HUES48 (cell line): ENCODE measurements around the gene ZNF8.
"Not testable (repeated sequence)": the region's sequence is repeated elsewhere in the genome, so short reads cannot be mapped to it uniquely, and the experiment has no call there.

Source experiments
- H3K27ac ChIP-seq: one replicate; pipeline ENCODE4 v1.7.0; 2013; ENCODE audit warnings: low read depth, low read length, inconsistent platforms
- H3K27me3 ChIP-seq: 2 replicates; pipeline ENCODE4 v1.6.1; 2013; ENCODE audit warnings: mild to moderate bottlenecking, low read length; ENCODE audit not compliant: control insufficient read depth, insufficient read depth
- H3K36me3 ChIP-seq: 2 replicates; pipeline ENCODE4 v1.6.1; 2013; ENCODE audit warnings: low read length; ENCODE audit not compliant: control insufficient read depth, insufficient read depth
- H3K4me1 ChIP-seq: 2 replicates; pipeline ENCODE4 v1.6.1; 2013; ENCODE audit warnings: mild to moderate bottlenecking, low read length; ENCODE audit not compliant: control insufficient read depth, insufficient read depth
- H3K4me3 ChIP-seq: 2 replicates; pipeline ENCODE4 v1.5.1; 2013; ENCODE audit warnings: mild to moderate bottlenecking, low read depth, low read length
- H3K9ac ChIP-seq: 2 replicates; pipeline ENCODE4 v1.6.1; 2013; ENCODE audit warnings: mild to moderate bottlenecking, low read depth, low read length, moderate library complexity
- H3K9me3 ChIP-seq: 2 replicates; pipeline ENCODE4 v1.6.1; 2013; ENCODE audit warnings: low read length; ENCODE audit not compliant: control insufficient read depth, insufficient read depth

The ZNF8 gene

GRCh38 chr19:58278541-58279041, at the start of gene ZNF8:
Gene ZNF8 (plus strand): TSS chr19:58278955. CDS start chr19:58279082, 127 bp downstream.
- peaks cover 8% of the 10 kb centered on the region for H3K4me1 ChIP-seq
- H3K9ac ChIP-seq = peak within 1 kb of the TSS; percentile 96
- H3K9me3 ChIP-seq = no peaks in the 10 kb centered on the region
- H3K4me3 ChIP-seq = peak within 1 kb of the TSS; percentile 91
- H3K36me3 ChIP-seq = peaks cover 27% of the 10 kb centered on the region
- no peaks in the 10 kb centered on the region for H3K27me3 ChIP-seq
- peak within 1 kb of the TSS; percentile 94 for H3K27ac ChIP-seq

GRCh38 chr19:58229255-58229639, 49.5 kb upstream of the ZNF8 start:
- Histone ChIP-seq H3K27ac (peak overlapping the region; percentile 94), H3K9me3 (no peaks in the 10 kb centered on the region), H3K4me1 (peaks cover 11% of the 10 kb centered on the region), H3K36me3 (peaks cover 46% of the 10 kb centered on the region), H3K4me3 (peak overlapping the region; percentile 94), H3K27me3 (no peaks in the 10 kb centered on the region), H3K9ac (peak overlapping the region; percentile 98)

GRCh38 chr19:58237324-58237723, 41.4 kb upstream of the ZNF8 start:
- no peaks in the 10 kb centered on the region; the same call in 1 of the 2 replicates for H3K9me3 ChIP-seq
- H3K9ac ChIP-seq = no peak overlapping the region

GRCh38 chr19:58243351-58243750, 35.4 kb upstream of the ZNF8 start:
- no peak overlapping the region for H3K4me3 ChIP-seq
- no peaks in the 10 kb centered on the region for H3K27me3 ChIP-seq
- peaks cover 89% of the 10 kb centered on the region for H3K36me3 ChIP-seq
- H3K4me1 ChIP-seq = no peaks in the 10 kb centered on the region
- H3K9ac ChIP-seq = no peak overlapping the region
- no peak overlapping the region for H3K27ac ChIP-seq
- peaks cover 39% of the 10 kb centered on the region for H3K9me3 ChIP-seq

More at GRCh38 chr19:58237324-58237723, 41.4 kb upstream of the ZNF8 start:
- Histone ChIP-seq H3K27ac (no peak overlapping the region), H3K27me3 (no peaks in the 10 kb centered on the region), H3K36me3 (peaks cover 86% of the 10 kb centered on the region), H3K4me3 (no peak overlapping the region), H3K4me1 (no peaks in the 10 kb centered on the region)

DNA sequence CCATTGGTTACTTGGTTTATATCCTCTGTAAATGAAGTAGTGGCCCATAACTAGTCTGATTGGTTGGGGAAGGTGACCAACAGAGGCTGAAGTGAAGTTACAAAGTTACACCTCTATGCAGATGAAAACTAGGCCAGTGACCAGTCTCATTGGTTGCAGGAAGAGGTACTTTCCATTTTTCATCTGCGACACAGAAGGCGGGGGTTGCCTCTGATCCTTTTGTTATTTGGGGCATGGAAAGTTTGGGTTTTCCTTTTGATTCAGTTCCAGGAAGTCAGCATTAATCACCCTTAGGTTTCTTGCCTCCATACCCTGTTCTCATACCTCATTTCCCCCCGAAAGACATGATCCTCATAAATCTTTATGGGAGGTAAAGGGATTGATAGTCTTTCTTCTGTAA, 29.9 kb upstream of the ZNF8 start:
- Histone ChIP-seq H3K36me3 (peaks cover 98% of the 10 kb centered on the region), H3K4me1 (no peaks in the 10 kb centered on the region), H3K27me3 (no peaks in the 10 kb centered on the region), H3K27ac (no peak overlapping the region), H3K4me3 (peak overlapping the region; percentile 22; the same call in 1 of the 2 replicates), H3K9me3 (peaks cover 87% of the 10 kb centered on the region), H3K9ac (no peak overlapping the region)

DNA sequence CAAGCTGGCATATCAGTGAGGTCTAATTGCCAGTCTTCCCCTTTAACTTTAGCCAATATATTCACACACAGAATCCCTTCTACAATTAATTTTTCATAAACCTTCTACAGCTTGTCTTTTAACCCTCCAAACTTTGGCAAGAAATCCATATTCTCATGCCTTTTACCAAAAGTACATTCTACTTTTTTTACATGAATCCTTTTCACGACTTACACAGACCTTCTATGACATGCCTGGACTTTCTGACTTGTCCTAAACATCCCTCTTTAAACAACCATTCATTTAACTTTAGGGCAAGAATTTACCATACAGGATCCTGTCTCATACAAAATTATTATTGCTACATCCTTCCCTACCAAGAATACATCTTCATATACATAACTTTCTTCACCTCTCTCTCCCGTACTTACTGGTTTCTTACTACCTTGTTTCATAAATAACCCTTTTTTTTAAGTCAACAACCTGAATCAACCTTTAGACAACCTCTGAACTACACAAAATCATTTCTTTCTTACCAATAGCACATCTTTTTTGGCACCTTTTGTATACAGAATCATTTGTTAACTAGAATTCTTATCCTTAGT, 26.6 kb upstream of the ZNF8 start:
- H3K27me3 ChIP-seq = no peaks in the 10 kb centered on the region
- peaks cover 95% of the 10 kb centered on the region for H3K36me3 ChIP-seq
- no peak overlapping the region for H3K27ac ChIP-seq
- H3K4me1 ChIP-seq = no peaks in the 10 kb centered on the region
- peaks cover 95% of the 10 kb centered on the region for H3K9me3 ChIP-seq
- H3K4me3 ChIP-seq = peak overlapping the region; percentile 42; the same call in 1 of the 2 replicates
- no peak overlapping the region for H3K9ac ChIP-seq

DNA sequence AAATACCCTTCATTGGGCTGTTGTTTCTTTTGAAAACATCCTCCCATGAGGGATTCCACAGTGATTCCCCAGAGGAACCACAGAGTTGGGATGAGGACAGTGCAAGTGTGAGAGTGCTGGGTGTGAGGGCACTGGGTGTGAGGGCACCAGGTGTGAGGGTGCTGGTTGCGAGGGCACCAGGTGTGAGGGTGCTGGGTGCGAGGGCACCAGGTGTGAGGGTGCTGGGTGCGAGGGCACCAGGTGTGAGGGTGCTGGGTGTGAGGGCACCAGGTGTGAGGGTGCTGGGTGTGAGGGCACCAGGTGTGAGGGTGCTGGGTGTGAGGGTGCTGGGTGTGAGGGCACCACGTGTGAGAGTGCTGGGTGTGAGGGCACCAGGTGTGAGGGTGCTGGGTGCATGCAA, 20.5 kb upstream of the ZNF8 start:
- not testable (repeated sequence) for H3K9ac ChIP-seq, H3K4me1 ChIP-seq, H3K27ac ChIP-seq, H3K27me3 ChIP-seq
- peak overlapping the region; percentile 38; the same call in 1 of the 2 replicates for H3K4me3 ChIP-seq
- H3K36me3 ChIP-seq = peaks cover 95% of the 10 kb centered on the region
- peaks cover 98% of the 10 kb centered on the region for H3K9me3 ChIP-seq

GRCh38 chr19:58261600-58261967, 17.2 kb upstream of the ZNF8 start:
- Histone ChIP-seq H3K4me3 (peak overlapping the region; percentile 36; the same call in 1 of the 2 replicates), H3K27ac (no peak overlapping the region), H3K36me3 (peaks cover 87% of the 10 kb centered on the region), H3K9ac (no peak overlapping the region), H3K9me3 (peaks cover 98% of the 10 kb centered on the region), H3K27me3 (no peaks in the 10 kb centered on the region), H3K4me1 (no peaks in the 10 kb centered on the region)

GRCh38 chr19:58261968-58262921, 16.5 kb upstream of the ZNF8 start:
- Histone ChIP-seq H3K36me3 (peaks cover 81% of the 10 kb centered on the region), H3K4me1 (no peaks in the 10 kb centered on the region), H3K9me3 (peaks cover 97% of the 10 kb centered on the region), H3K9ac (no peak overlapping the region), H3K4me3 (peak overlapping the region; percentile 36), H3K27ac (no peak overlapping the region), H3K27me3 (no peaks in the 10 kb centered on the region)

DNA sequence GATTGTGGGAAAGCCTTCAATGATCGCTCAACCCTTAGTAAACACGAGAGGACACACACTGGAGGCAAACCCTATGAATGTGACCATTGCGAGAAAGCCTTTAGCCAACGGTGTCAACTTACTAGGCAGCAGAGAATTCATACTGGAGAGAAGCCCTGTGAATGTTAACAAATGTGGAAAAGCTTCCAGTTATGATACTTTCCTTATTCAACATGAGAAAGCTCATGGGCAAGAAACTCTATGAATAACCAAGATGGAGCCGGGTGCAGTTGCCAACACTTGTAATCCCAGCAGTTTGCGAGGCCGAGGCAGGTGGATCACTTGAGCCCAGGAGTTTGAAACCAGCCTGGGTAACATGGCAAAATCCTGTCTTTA, 15.8 kb upstream of the ZNF8 start:
- H3K36me3 ChIP-seq = peaks cover 74% of the 10 kb centered on the region
- no peak overlapping the region for H3K9ac ChIP-seq
- no peaks in the 10 kb centered on the region for H3K27me3 ChIP-seq
- peaks cover 90% of the 10 kb centered on the region for H3K9me3 ChIP-seq
- no peak overlapping the region for H3K27ac ChIP-seq
- H3K4me1 ChIP-seq = no peaks in the 10 kb centered on the region
- H3K4me3 ChIP-seq = peak overlapping the region; percentile 36

DNA sequence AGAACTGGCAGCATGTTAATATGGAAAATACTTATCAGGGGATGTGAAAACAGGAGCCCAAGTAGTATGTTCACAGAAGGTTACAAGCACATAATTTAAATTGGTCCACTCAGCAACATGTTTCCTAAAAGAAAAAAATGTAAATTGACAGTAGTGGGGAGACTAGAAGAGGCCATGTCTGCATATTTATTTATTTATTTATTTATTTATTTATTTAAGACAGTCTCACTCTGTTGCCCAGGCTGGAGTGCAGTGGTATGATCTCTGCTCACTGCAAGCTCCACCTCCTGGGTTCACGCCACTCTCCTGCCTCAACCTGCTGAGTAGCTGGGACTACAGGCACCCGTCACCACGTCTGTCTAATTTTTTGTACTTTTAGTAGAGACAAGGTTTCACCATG, 13.7 kb upstream of the ZNF8 start:
- Histone ChIP-seq H3K27me3 (no peaks in the 10 kb centered on the region), H3K9ac (no peak overlapping the region), H3K36me3 (peaks cover 53% of the 10 kb centered on the region), H3K9me3 (peaks cover 79% of the 10 kb centered on the region), H3K4me3 (peak overlapping the region; percentile 27), H3K27ac (no peak overlapping the region), H3K4me1 (no peaks in the 10 kb centered on the region)
